GM21423 (cell line): ENCODE results near the gene LIPC.

Experiments
- ATAC-seq: cut with Tn5 transposase; IDR thresholded peaks from one replicate; pipeline ENCODE4 v1.9.1; 2021; ENCODE audit warnings: mild to moderate bottlenecking, moderate library complexity; ENCODE audit not compliant: unreplicated experiment

The LIPC gene

GRCh38 chr15:58490888-58491473 lies 59.2 kb downstream of the LIPC start:
- ATAC-seq = no peak

GRCh38 chr15:58491499-58492202 lies 59.9 kb downstream of the LIPC start:
- no peak for ATAC-seq

GRCh38 chr15:58492661-58493397 lies 61.0 kb downstream of the LIPC start:
- no peak for ATAC-seq

GRCh38 chr15:58494567-58494966 lies 62.8 kb downstream of the LIPC start:
- ATAC-seq = no peak

- no peak for ATAC-seq
These were observed 64.2 kb downstream of the LIPC start for GRCh38 chr15:58495891-58496408.

GRCh38 chr15:58497046-58497785 lies 65.4 kb downstream of the LIPC start:
- no peak for ATAC-seq

GRCh38 chr15:58498821-58499580 lies 67.2 kb downstream of the LIPC start:
- no peak for ATAC-seq

GRCh38 chr15:58501006-58501405 lies 69.2 kb downstream of the LIPC start:
- ATAC-seq = no peak

- no peak for ATAC-seq
These were observed 69.9 kb downstream of the LIPC start for GRCh38 chr15:58501636-58502188.

GRCh38 chr15:58503139-58504027 lies 71.6 kb downstream of the LIPC start:
- ATAC-seq = no peak

- no peak for ATAC-seq
These were observed 73.0 kb downstream of the LIPC start for GRCh38 chr15:58504674-58505234.

- no peak for ATAC-seq
These were observed 73.8 kb downstream of the LIPC start for GRCh38 chr15:58505581-58505980.

- ATAC-seq = no peak
These were observed 74.3 kb downstream of the LIPC start for GRCh38 chr15:58506064-58506490.

- no peak for ATAC-seq
These were observed 75.2 kb downstream of the LIPC start for GRCh38 chr15:58506783-58507668.

GRCh38 chr15:58509556-58509955 lies 77.8 kb downstream of the LIPC start:
- no peak for ATAC-seq

- no peak for ATAC-seq
These were observed 79.2 kb downstream of the LIPC start for GRCh38 chr15:58510715-58511598.

GRCh38 chr15:58511599-58511987 lies 79.8 kb downstream of the LIPC start:
- ATAC-seq = no peak
